Measurements from ENCODE around the gene ADAM20. TPM values are rescaled to one million over a fixed set of nuclear protein-coding genes. Genes with fewer than 3 reads are reported as not detected.

Gene ADAM20
- total RNA-seq, result under 1 TPM; 0.35 TPM

GRCh38 chr14:70534904-70535303 is at the start of gene ADAM20:
TSS of gene ADAM20 (minus strand) at chr14:70535004. CDS start at chr14:70524757, 10,247 bp downstream.
- intact Hi-C loops (cut with DNase I), result no loop called here
- H3K4me1 ChIP-seq, result no peaks in the 10 kb centered on the region
- no peaks in the 10 kb centered on the region for H3K9me3 ChIP-seq
- no peaks in the 10 kb centered on the region for H3K27me3 ChIP-seq
- H3K9ac ChIP-seq (ENCODE audit: low read depth in 2 of 2, low read length in 2 of 2), result no peak within 1 kb of the TSS
- no peak within 1 kb of the TSS for H3K27ac ChIP-seq
- DNase-seq, result no peak
- no peak for TF ChIP-seq CTCF (IDR thresholded peaks at IDR 0.05)
- H3K36me3 ChIP-seq, result no peaks in the 10 kb centered on the region
- no peak within 1 kb of the TSS for H3K4me3 ChIP-seq

GRCh38 chr14:70576891-70577290 is 42.1 kb upstream of the ADAM20 start:
- no peaks in the 10 kb centered on the region for H3K36me3 ChIP-seq
- H3K9ac ChIP-seq (ENCODE audit: low read depth in 2 of 2, low read length in 2 of 2), result no peak overlapping the region
- H3K4me1 ChIP-seq, result no peaks in the 10 kb centered on the region
- no peak overlapping the region for H3K27ac ChIP-seq
- no peak for DNase-seq
- no peaks in the 10 kb centered on the region for H3K27me3 ChIP-seq
- TF ChIP-seq CTCF (IDR thresholded peaks at IDR 0.05), result no peak
- no peak overlapping the region for H3K4me3 ChIP-seq
- intact Hi-C loops (cut with DNase I), result no loop called here
- H3K9me3 ChIP-seq, result no peaks in the 10 kb centered on the region

GRCh38 chr14:70573050-70573449 is 38.2 kb upstream of the ADAM20 start:
- intact Hi-C loops (cut with DNase I), result no loop called here
- no peaks in the 10 kb centered on the region for H3K9me3 ChIP-seq
- H3K27ac ChIP-seq, result no peak overlapping the region
- H3K4me1 ChIP-seq, result no peaks in the 10 kb centered on the region
- DNase-seq, result no peak
- no peak overlapping the region for H3K4me3 ChIP-seq
- no peak for TF ChIP-seq CTCF (IDR thresholded peaks at IDR 0.05)
- no peaks in the 10 kb centered on the region for H3K36me3 ChIP-seq
- no peak overlapping the region for H3K9ac ChIP-seq (ENCODE audit: low read depth in 2 of 2, low read length in 2 of 2)
- no peaks in the 10 kb centered on the region for H3K27me3 ChIP-seq

GRCh38 chr14:70571139-70571538 is 36.3 kb upstream of the ADAM20 start:
- Histone ChIP-seq H3K9me3 (no peaks in the 10 kb centered on the region), H3K4me1 (no peaks in the 10 kb centered on the region), H3K27ac (no peak overlapping the region), H3K27me3 (no peaks in the 10 kb centered on the region), H3K4me3 (no peak overlapping the region), H3K9ac (ENCODE audit: low read depth in 2 of 2, low read length in 2 of 2) (no peak overlapping the region), H3K36me3 (no peaks in the 10 kb centered on the region)
- no peak for DNase-seq
- TF ChIP-seq CTCF (IDR thresholded peaks at IDR 0.05), result no peak
- intact Hi-C loops (cut with DNase I), result no loop called here

DNA sequence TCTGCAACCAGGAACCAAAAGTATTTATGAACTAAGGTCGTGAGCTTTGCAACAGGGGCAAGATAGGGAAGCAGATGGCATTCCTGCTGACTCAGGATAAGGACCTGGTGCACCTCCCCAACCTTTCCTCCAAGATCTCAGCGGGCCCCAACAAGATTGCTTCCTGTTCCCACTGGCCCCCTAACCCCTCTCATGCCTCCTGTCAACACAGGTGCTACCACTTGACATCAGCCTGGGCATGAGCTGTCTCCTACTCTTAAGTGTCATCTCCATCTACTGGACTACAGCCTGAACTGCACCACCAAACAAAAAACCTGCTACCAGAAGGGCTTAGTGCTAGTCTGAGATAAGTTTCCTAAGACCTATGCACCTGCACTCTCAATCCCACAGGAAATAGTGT is 33.0 kb upstream of the ADAM20 start:
- Histone ChIP-seq H3K4me3 (no peak overlapping the region), H3K27ac (no peak overlapping the region), H3K36me3 (no peaks in the 10 kb centered on the region), H3K9me3 (no peaks in the 10 kb centered on the region), H3K4me1 (no peaks in the 10 kb centered on the region), H3K9ac (ENCODE audit: low read depth in 2 of 2, low read length in 2 of 2) (no peak overlapping the region), H3K27me3 (no peaks in the 10 kb centered on the region)
- DNase-seq, result peak; percentile 23
- intact Hi-C loops (cut with DNase I), result no loop called here
- peak; percentile 26 for TF ChIP-seq CTCF (IDR thresholded peaks at IDR 0.05)

DNA sequence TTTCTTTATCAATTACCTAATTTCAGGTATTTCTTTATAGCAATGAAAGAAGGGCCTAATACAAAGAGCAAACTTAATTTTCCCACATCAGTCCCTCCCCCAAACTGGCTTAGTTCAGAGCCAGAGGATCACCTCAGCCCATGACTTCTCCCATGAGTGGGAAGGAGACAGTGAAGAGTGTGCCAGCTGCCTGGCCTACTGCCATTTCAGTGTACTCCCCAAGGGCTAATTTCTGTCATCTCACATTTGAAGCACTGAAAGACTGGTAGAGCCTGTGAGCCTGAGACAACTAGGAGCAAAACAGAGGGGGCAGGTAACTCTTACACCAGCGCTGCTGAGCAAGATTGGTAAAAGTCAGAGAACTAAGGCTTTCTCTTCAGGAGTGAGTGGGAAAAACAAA is 29.1 kb upstream of the ADAM20 start:
- Histone ChIP-seq H3K9ac (ENCODE audit: low read depth in 2 of 2, low read length in 2 of 2) (no peak overlapping the region), H3K36me3 (no peaks in the 10 kb centered on the region), H3K27ac (no peak overlapping the region), H3K27me3 (no peaks in the 10 kb centered on the region), H3K4me1 (no peaks in the 10 kb centered on the region), H3K4me3 (no peak overlapping the region), H3K9me3 (no peaks in the 10 kb centered on the region)
- no peak for TF ChIP-seq CTCF (IDR thresholded peaks at IDR 0.05)
- intact Hi-C loops (cut with DNase I), result no loop called here
- DNase-seq, result no peak
